ENCODE measurements around the gene NCL. TPM values are rescaled to one million over a fixed set of nuclear protein-coding genes. Genes with fewer than 3 reads are reported as not detected.

The NCL gene
- total RNA-seq, 2 experiments from 2014 or later: 902 to 918 TPM

Other genes with a start within 250 kb of the NCL start
- not detected for gene B3GNT7, start 68.8 kb downstream of the NCL start, total RNA-seq
- under 1 TPM in 1 of 2 experiments, not detected in 1; 0.07 TPM for gene NMUR1, start 66.0 kb upstream of the NCL start, total RNA-seq
- not detected for gene TEX44, start 128.4 kb upstream of the NCL start, total RNA-seq
- gene PTMA, start 244.0 kb upstream of the NCL start, total RNA-seq: 1,000 to 10,000 TPM; 1,763 to 1,778 TPM

Data from activated CD4-positive, alpha-beta memory T cell treated with anti-CD3 and anti-CD28 coated beads for 36 hours (primary cell).